ENCODE results near the gene SCRN1.

- TF ChIP-seq, protein P1, sequence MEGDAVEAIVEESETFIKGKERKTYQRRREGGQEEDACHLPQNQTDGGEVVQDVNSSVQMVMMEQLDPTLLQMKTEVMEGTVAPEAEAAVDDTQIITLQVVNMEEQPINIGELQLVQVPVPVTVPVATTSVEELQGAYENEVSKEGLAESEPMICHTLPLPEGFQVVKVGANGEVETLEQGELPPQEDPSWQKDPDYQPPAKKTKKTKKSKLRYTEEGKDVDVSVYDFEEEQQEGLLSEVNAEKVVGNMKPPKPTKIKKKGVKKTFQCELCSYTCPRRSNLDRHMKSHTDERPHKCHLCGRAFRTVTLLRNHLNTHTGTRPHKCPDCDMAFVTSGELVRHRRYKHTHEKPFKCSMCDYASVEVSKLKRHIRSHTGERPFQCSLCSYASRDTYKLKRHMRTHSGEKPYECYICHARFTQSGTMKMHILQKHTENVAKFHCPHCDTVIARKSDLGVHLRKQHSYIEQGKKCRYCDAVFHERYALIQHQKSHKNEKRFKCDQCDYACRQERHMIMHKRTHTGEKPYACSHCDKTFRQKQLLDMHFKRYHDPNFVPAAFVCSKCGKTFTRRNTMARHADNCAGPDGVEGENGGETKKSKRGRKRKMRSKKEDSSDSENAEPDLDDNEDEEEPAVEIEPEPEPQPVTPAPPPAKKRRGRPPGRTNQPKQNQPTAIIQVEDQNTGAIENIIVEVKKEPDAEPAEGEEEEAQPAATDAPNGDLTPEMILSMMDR (IDR thresholded peaks at IDR 0.05) = no peak
- TF ChIP-seq POLR2A (IDR thresholded peaks at IDR 0.05) = no peak
Measured at GRCh38 chr7:30036220-30036619, 46.6 kb upstream of the SCRN1 start.

All from thyroid gland (tissue), 4 donors.